Caco-2 (cell line): ENCODE measurements around the gene ST6GALNAC3. TPM values are rescaled to one million over a fixed set of nuclear protein-coding genes. Genes with fewer than 3 reads are reported as not detected.

Experiments used
- BruUV-seq: library from RNA; stranded (reverse); fragments of 400-500 nt; replicated peaks from 2 replicates; lab custom pipeline; 2021; lab: Mats Ljungman, UMichigan
- CTCF ChIA-PET: fragments of 300-600 bp; sonication (Branson Sonifier 250); formaldehyde crosslinking; loops from one replicate; lab custom pipeline; 2022; ENCODE audit warnings: antibody characterized with exemption; lab: Charles Lee
- POLR2A ChIA-PET: fragments of 300-600 bp; sonication (Branson Sonifier 250); formaldehyde crosslinking; loops from one replicate; lab custom pipeline; 2022; ENCODE audit warnings: antibody characterized with exemption; lab: Charles Lee
- DNase-seq, 2 experiments: peaks; one replicate each; pipeline versions ENCODE4 v3.0.0 to v3.0.0-alpha.2; 2020 to 2022
- H3K27me3 ChIP-seq: replicated peaks from 2 replicates; pipeline ENCODE4 v1.6.0; 2011; ENCODE audit warnings: low read length; ENCODE audit not compliant: control insufficient read depth, insufficient read depth
- H3K36me3 ChIP-seq: 2 replicates; pipeline ENCODE4 v1.5.1; 2011; ENCODE audit warnings: low read length; ENCODE audit not compliant: control insufficient read depth, insufficient read depth
- H3K4me1 ChIP-seq: fragments of 250-450 bp; sonication (Bioruptor Pico); 2 replicates; pipeline ENCODE4 v1.5.1; 2020; ENCODE audit warnings: mild to moderate bottlenecking
- H3K4me3 ChIP-seq: 2 replicates; pipeline ENCODE4 v1.5.1; 2011; ENCODE audit warnings: low read depth, mild to moderate bottlenecking, control low read depth, low read length
- H3K9me3 ChIP-seq: fragments of 250-450 bp; sonication (Bioruptor Pico); 2 replicates; pipeline ENCODE4 v1.5.1; 2020; ENCODE audit warnings: mild to moderate bottlenecking, moderate library complexity
- H3K27ac Mint-ChIP-seq: one replicate; pipeline ENCODE4 v1.8.0; 2022; ENCODE audit warnings: mixed read lengths; ENCODE audit not compliant: unreplicated experiment
- H3K27me3 Mint-ChIP-seq: one replicate; pipeline ENCODE4 v1.8.0; 2022; ENCODE audit warnings: mixed read lengths; ENCODE audit not compliant: insufficient read depth, unreplicated experiment
- H3K36me3 Mint-ChIP-seq: one replicate; pipeline ENCODE4 v1.8.0; 2022; ENCODE audit warnings: mild to moderate bottlenecking, mixed read lengths; ENCODE audit not compliant: insufficient read depth, unreplicated experiment
- H3K4me1 Mint-ChIP-seq: one replicate; pipeline ENCODE4 v1.8.0; 2022; ENCODE audit warnings: low read depth, mixed read lengths; ENCODE audit not compliant: unreplicated experiment
- H3K4me3 Mint-ChIP-seq: one replicate; pipeline ENCODE4 v1.8.0; 2022; ENCODE audit warnings: mild to moderate bottlenecking, moderate library complexity, mixed read lengths; ENCODE audit not compliant: unreplicated experiment
- H3K9me3 Mint-ChIP-seq: one replicate; pipeline ENCODE4 v1.8.0; 2022; ENCODE audit warnings: mixed read lengths; ENCODE audit not compliant: unreplicated experiment
- intact Hi-C: fragments of 100-400 bp; cut with micrococcal nuclease; formaldehyde crosslinking; loops from one replicate; pipeline ENCODE4 v1.10.0; 2022; ENCODE audit not compliant: unreplicated experiment
- total RNA-seq: library from RNA; stranded (reverse); gene quantifications from 2 replicates; pipeline ENCODE4 v1.2.3, GENCODE V29; 2022
- TF ChIP-seq, protein P1 (sequence below), 2 experiments: fragments of 200-600 bp in 1 of 2; IDR thresholded peaks; 1 replicate in 1 of 2; 2 replicates in 1 of 2; pipeline versions ENCODE4 v1.5.1 to v1.8.0; 2011 to 2022; ENCODE audit warnings: antibody characterized with exemption in 1 of 2, control low read depth in 1 of 2, inconsistent platforms in 1 of 2, low read depth in 1 of 2, low read length in 1 of 2, mild to moderate bottlenecking in 1 of 2, moderate library complexity in 1 of 2; ENCODE audit not compliant: insufficient read depth in 1 of 2, severe bottlenecking in 1 of 2, unreplicated experiment in 1 of 2

Gene ST6GALNAC3
- total RNA-seq, 1 experiment from 2014 or later, result 16.0 TPM

DNA sequence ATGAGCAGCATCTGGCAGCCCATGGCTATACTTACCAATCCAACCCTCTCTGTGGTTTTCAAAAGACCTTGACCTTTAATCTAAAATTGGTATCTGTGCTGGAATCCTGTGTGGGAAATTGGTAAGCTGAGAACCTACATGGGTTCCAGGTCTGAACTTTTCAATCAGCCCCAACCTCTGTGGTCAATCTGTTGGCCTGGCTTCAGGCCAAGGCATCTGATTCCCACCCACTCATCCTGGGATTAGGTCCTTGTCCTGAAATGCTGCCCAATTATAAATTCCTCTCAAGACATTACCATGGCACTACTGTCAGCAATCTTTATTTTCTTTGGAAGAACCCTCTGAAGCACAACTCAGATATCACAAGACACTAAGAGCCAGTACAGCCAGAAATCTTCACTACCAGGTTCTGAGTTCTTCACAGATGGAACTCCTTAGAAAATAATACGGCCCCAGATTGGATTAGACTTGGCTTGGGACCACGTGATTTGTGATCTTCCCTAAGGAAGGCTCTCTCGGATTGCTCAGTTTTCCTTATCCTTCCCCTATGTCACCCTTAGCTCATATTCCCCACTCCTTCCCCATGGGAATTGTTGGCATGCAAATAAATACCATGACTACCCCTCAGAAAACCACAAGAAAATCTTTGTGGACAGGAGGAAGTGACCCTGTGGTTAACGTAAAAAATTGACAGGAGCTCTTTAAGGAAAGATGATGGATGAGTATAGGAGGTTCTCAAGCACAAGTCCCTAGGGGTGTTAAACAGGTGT, 584.8 kb downstream of the ST6GALNAC3 start:
- CTCF ChIA-PET, result no interaction called here
- Histone ChIP-seq H3K9me3 (no peaks in the 10 kb centered on the region), H3K36me3 (no peaks in the 10 kb centered on the region), H3K27me3 (no peaks in the 10 kb centered on the region), H3K4me1 (no peaks in the 10 kb centered on the region), H3K4me3 (no peak overlapping the region)
- no peak for DNase-seq
- no peak overlapping the region for H3K4me3 Mint-ChIP-seq
- intact Hi-C loops, result no loop called here
- H3K4me1 Mint-ChIP-seq, result no peaks in the 10 kb centered on the region
- TF ChIP-seq, protein P1, sequence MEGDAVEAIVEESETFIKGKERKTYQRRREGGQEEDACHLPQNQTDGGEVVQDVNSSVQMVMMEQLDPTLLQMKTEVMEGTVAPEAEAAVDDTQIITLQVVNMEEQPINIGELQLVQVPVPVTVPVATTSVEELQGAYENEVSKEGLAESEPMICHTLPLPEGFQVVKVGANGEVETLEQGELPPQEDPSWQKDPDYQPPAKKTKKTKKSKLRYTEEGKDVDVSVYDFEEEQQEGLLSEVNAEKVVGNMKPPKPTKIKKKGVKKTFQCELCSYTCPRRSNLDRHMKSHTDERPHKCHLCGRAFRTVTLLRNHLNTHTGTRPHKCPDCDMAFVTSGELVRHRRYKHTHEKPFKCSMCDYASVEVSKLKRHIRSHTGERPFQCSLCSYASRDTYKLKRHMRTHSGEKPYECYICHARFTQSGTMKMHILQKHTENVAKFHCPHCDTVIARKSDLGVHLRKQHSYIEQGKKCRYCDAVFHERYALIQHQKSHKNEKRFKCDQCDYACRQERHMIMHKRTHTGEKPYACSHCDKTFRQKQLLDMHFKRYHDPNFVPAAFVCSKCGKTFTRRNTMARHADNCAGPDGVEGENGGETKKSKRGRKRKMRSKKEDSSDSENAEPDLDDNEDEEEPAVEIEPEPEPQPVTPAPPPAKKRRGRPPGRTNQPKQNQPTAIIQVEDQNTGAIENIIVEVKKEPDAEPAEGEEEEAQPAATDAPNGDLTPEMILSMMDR (IDR thresholded peaks at IDR 0.05; ENCODE audit: insufficient read depth in 1 of 2, low read depth in 1 of 2, low read length in 1 of 2, severe bottlenecking in 1 of 2, unreplicated experiment in 1 of 2), result no peak
- no peak overlapping the region for H3K27ac Mint-ChIP-seq
- BruUV-seq, result no TSS peak
- no peaks in the 10 kb centered on the region for H3K36me3 Mint-ChIP-seq
- H3K27me3 Mint-ChIP-seq, result no peaks in the 10 kb centered on the region
- peaks cover 11% of the 10 kb centered on the region for H3K9me3 Mint-ChIP-seq
- POLR2A ChIA-PET, result no interaction called here

- no peaks in the 10 kb centered on the region for H3K4me1 Mint-ChIP-seq
- no peak for DNase-seq
- Histone ChIP-seq H3K27me3 (no peaks in the 10 kb centered on the region), H3K4me3 (no peak overlapping the region), H3K4me1 (no peaks in the 10 kb centered on the region), H3K9me3 (no peaks in the 10 kb centered on the region), H3K36me3 (no peaks in the 10 kb centered on the region)
- BruUV-seq, result no TSS peak
- no peaks in the 10 kb centered on the region for H3K27me3 Mint-ChIP-seq
- intact Hi-C loops, result no loop called here
- ChIA-PET POLR2A (no interaction called here), CTCF (no interaction called here)
- no peak overlapping the region for H3K27ac Mint-ChIP-seq
- no peaks in the 10 kb centered on the region for H3K36me3 Mint-ChIP-seq
- peaks cover 11% of the 10 kb centered on the region for H3K9me3 Mint-ChIP-seq
- H3K4me3 Mint-ChIP-seq, result no peak overlapping the region
- TF ChIP-seq, protein P1 (IDR thresholded peaks at IDR 0.05; ENCODE audit: insufficient read depth in 1 of 2, low read depth in 1 of 2, low read length in 1 of 2, severe bottlenecking in 1 of 2, unreplicated experiment in 1 of 2), result no peak
Measured at GRCh38 chr1:76661531-76661930, 587.0 kb downstream of the ST6GALNAC3 start.

GRCh38 chr1:76666499-76666898, 592.0 kb downstream of the ST6GALNAC3 start:
- no TSS peak for BruUV-seq
- Mint-ChIP-seq H3K4me3 (no peak overlapping the region), H3K9me3 (no peaks in the 10 kb centered on the region), H3K4me1 (no peaks in the 10 kb centered on the region), H3K27me3 (no peaks in the 10 kb centered on the region), H3K36me3 (no peaks in the 10 kb centered on the region), H3K27ac (no peak overlapping the region)
- intact Hi-C loops, result no loop called here
- POLR2A ChIA-PET, result no interaction called here
- TF ChIP-seq, protein P1 (IDR thresholded peaks at IDR 0.05; ENCODE audit: insufficient read depth in 1 of 2, low read depth in 1 of 2, low read length in 1 of 2, severe bottlenecking in 1 of 2, unreplicated experiment in 1 of 2), result no peak
- Histone ChIP-seq H3K4me1 (no peaks in the 10 kb centered on the region), H3K27me3 (no peaks in the 10 kb centered on the region), H3K4me3 (no peak overlapping the region), H3K9me3 (no peaks in the 10 kb centered on the region), H3K36me3 (no peaks in the 10 kb centered on the region)
- DNase-seq, result no peak
- CTCF ChIA-PET, result no interaction called here
